GM12878 (cell line): ENCODE measurements around the gene PRKN. TPM values are rescaled to one million over a fixed set of nuclear protein-coding genes. Genes with fewer than 3 reads are reported as not detected.

Experiments
- ATAC-seq: fragments of 200-7000 bp; cut with Tn5 transposase; 3 replicates; pipeline ENCODE4 v1.9.1; 2020; ENCODE audit warnings: mild to moderate bottlenecking, moderate library complexity
- BruUV-seq: library from RNA; stranded (reverse); fragments of 400-500 nt; replicated peaks from 2 replicates; lab custom pipeline; 2021; lab: Mats Ljungman, UMichigan
- CTCF ChIA-PET: fragments of 300-600 bp; sonication (Branson Sonifier 250); formaldehyde crosslinking; extraction: SDS; loops from one replicate; lab custom pipeline; 2021; ENCODE audit warnings: inconsistent platforms; lab: Yijun Ruan, JAX
- POLR2A ChIA-PET: fragments of 350-600 bp; formaldehyde crosslinking; extraction: SDS; loops from one replicate; lab custom pipeline; 2021; ENCODE audit warnings: inconsistent platforms; lab: Charles Lee
- RAD21 ChIA-PET: fragments of 300-600 bp; sonication (Branson Sonifier 250); formaldehyde crosslinking; loops from one replicate; lab custom pipeline; 2023; ENCODE audit warnings: antibody characterized with exemption; ENCODE audit not compliant: unreplicated experiment; lab: Charles Lee
- SMC1A ChIA-PET: fragments of 300-600 bp; sonication (Branson Sonifier 250); formaldehyde crosslinking; loops from one replicate; lab custom pipeline; 2023; ENCODE audit not compliant: unreplicated experiment, uncharacterized antibody; lab: Charles Lee
- DNase-seq: peaks from one replicate; pipeline ENCODE4 v3.0.0-alpha.2; 2011; ENCODE audit warnings: low read depth, low spot score
- FAIRE-seq: peaks from 3 replicates; lab custom pipeline; 2011; peaks lifted over from hg19 to GRCh38; lab: Jason Lieb, UNC
- H2AFZ ChIP-seq: 2 replicates; pipeline ENCODE4 v1.6.0; 2011; ENCODE audit warnings: low read depth, low read length, control low read depth; ENCODE audit not compliant: control insufficient read depth
- H3K27ac ChIP-seq: 2 replicates; pipeline ENCODE4 v1.5.1; 2011; ENCODE audit warnings: control low read depth; ENCODE audit not compliant: control insufficient read depth, insufficient read depth
- H3K27me3 ChIP-seq, 2 experiments: replicated peaks in 1 of 2; 2 replicates each; pipeline versions ENCODE4 v1.6.0 to v1.6.1; 2011; ENCODE audit warnings: low read length in 1 of 2; ENCODE audit not compliant: control insufficient read depth in 2 of 2, insufficient read depth in 2 of 2
- H3K36me3 ChIP-seq, 2 experiments: 2 replicates each; pipeline ENCODE4 v1.5.1; 2011; ENCODE audit warnings: low read length in 1 of 2; ENCODE audit not compliant: control insufficient read depth in 2 of 2, insufficient read depth in 2 of 2
- H3K4me1 ChIP-seq: 2 replicates; pipeline ENCODE4 v1.6.1; 2011; ENCODE audit warnings: mild to moderate bottlenecking, low read length, moderate library complexity, mixed read lengths; ENCODE audit not compliant: control insufficient read depth, insufficient read depth
- H3K4me2 ChIP-seq: 2 replicates; pipeline ENCODE4 v1.6.0; 2011; ENCODE audit warnings: control low read depth; ENCODE audit not compliant: control insufficient read depth, insufficient read depth
- H3K4me3 ChIP-seq: fragments of 200-600 bp; sonication (generic); 2 replicates; pipeline ENCODE4 v1.5.1; 2016
- H3K79me2 ChIP-seq: 2 replicates; pipeline ENCODE4 v1.6.0; 2011; ENCODE audit warnings: low read length; ENCODE audit not compliant: control insufficient read depth, insufficient read depth
- H3K9ac ChIP-seq: 2 replicates; pipeline ENCODE4 v1.8.0; 2011; ENCODE audit warnings: low read length, control low read depth, mixed read lengths; ENCODE audit not compliant: control insufficient read depth, insufficient read depth
- H3K9me3 ChIP-seq: replicated peaks from 3 replicates; pipeline ENCODE4 v1.5.1; 2011; ENCODE audit warnings: mild to moderate bottlenecking, low read length; ENCODE audit not compliant: control insufficient read depth, insufficient read depth
- H4K20me1 ChIP-seq: 2 replicates; pipeline ENCODE4 v1.6.0; 2011; ENCODE audit not compliant: control insufficient read depth, insufficient read depth
- CBFB ChIP-seq: IDR thresholded peaks from 2 replicates; pipeline ENCODE4 v1.6.1; 2016; ENCODE audit warnings: antibody characterized with exemption, low read depth
- CHD4 ChIP-seq: fragments of 200-600 bp; sonication (generic); IDR thresholded peaks from 2 replicates; pipeline ENCODE4 v1.6.1; 2016; ENCODE audit warnings: mild to moderate bottlenecking
- EP300 ChIP-seq, 2 experiments: fragments of 150-350 bp in 1 of 2; IDR thresholded peaks; 2 replicates each; pipeline ENCODE4 v1.6.1; 2011 to 2012; ENCODE audit warnings: low read depth in 2 of 2, low read length in 2 of 2, borderline replicate concordance in 1 of 2, improper control_type of control experiment in 1 of 2, inconsistent platforms in 1 of 2; ENCODE audit not compliant: control insufficient read depth in 1 of 2
- RB1 ChIP-seq: fragments of 450-650 bp; formaldehyde crosslinking; IDR thresholded peaks from 2 replicates; pipeline ENCODE4 v1.6.1; 2017; ENCODE audit warnings: mild to moderate bottlenecking, borderline replicate concordance
- RBBP5 ChIP-seq: fragments of 200-600 bp; sonication (generic); conservative IDR thresholded peaks from 2 replicates; pipeline ENCODE4 v1.6.1; 2016
- RCOR1 ChIP-seq: conservative IDR thresholded peaks from 2 replicates; pipeline ENCODE4 v1.6.1; 2012; ENCODE audit warnings: low read depth, low read length, improper control_type of control experiment
- SMAD1 ChIP-seq: fragments of 450-650 bp; IDR thresholded peaks from 2 replicates; pipeline ENCODE4 v1.6.1; 2018; ENCODE audit warnings: mild to moderate bottlenecking, low read depth; ENCODE audit not compliant: partially characterized antibody
- TBL1XR1 ChIP-seq: IDR thresholded peaks from 2 replicates; pipeline ENCODE4 v1.6.1; 2012; ENCODE audit warnings: low read depth, low read length, improper control_type of control experiment
- ZNF24 ChIP-seq: fragments of 450-650 bp; IDR thresholded peaks from 2 replicates; pipeline ENCODE4 v1.6.1; 2017; ENCODE audit warnings: antibody characterized with exemption, mild to moderate bottlenecking
- WGBS: methylation state at CpG from one replicate; pipeline ENCODE4 v1.1.6; 2016; ENCODE audit warnings: low lambda C conversion rate; ENCODE audit not compliant: insufficient replicate concordance, insufficient coverage; ENCODE audit errors: missing lambda C conversion rate; 5-methylcytosine and 5-hydroxymethylcytosine counted together
- in situ Hi-C: fragments of 300-500 bp; cut with MboI; formaldehyde crosslinking; loops from 9 replicates; pipeline ENCODE4 v1.14.3; 2018; ENCODE audit warnings: mixed read lengths
- intact Hi-C: fragments of 100-400 bp; cut with micrococcal nuclease; formaldehyde crosslinking; loops from one replicate; pipeline ENCODE4 v1.14.2; 2022; ENCODE audit not compliant: unreplicated experiment
- polyA plus RNA-seq, 11 experiments: library from polyadenylated mRNA; depleted of rRNA in 4 of 11; unstranded in 6 of 11; stranded (reverse) in 5 of 11; fragments of >200 nt; fragmentation: Nextera tagmentation in 4 of 11; fragmentation: Illumina TruSeq in 1 of 11; extraction: Ambion mirVana in 4 of 11; extraction: Trizol in 1 of 11; gene quantifications; 1 replicate in 1 of 11; 2 replicates in 10 of 11; pipeline versions ENCODE4 v1.2.1 to v1.2.3, GENCODE V29; 2011 to 2016; ENCODE audit warnings: inconsistent platforms in 2 of 11, missing spikeins in 2 of 11, low read depth in 1 of 11
- total RNA-seq, 4 experiments: library from RNA; depleted of rRNA in 3 of 4; stranded (reverse); fragments of >200 nt in 3 of 4; fragmentation: Illumina TruSeq in 1 of 4; extraction: Trizol in 1 of 4; gene quantifications; 2 replicates each; pipeline versions ENCODE4 v1.2.1 to v1.2.3, GENCODE V29; 2013 to 2021
- TF ChIP-seq, protein P1 (sequence below): IDR thresholded peaks from 2 replicates; pipeline ENCODE4 v1.6.1; 2012; ENCODE audit warnings: mild to moderate bottlenecking, low read depth, low read length
- TF ChIP-seq, protein P2 (sequence below): IDR thresholded peaks from 2 replicates; pipeline ENCODE4 v1.6.1; 2011; ENCODE audit warnings: borderline replicate concordance, low read depth, mild to moderate bottlenecking, moderate library complexity, low read length; ENCODE audit not compliant: insufficient read depth, poor library complexity, severe bottlenecking
- TF ChIP-seq, protein P3 (sequence below): IDR thresholded peaks from 2 replicates; pipeline ENCODE4 v1.6.1; 2011; ENCODE audit warnings: low read depth, low read length, improper control_type of control experiment, borderline replicate concordance
- TF ChIP-seq, protein P4 (sequence below): fragments of 450-650 bp; formaldehyde crosslinking; IDR thresholded peaks from 2 replicates; pipeline ENCODE4 v1.5.0; 2022; ENCODE audit warnings: mild to moderate bottlenecking, missing genetic modification characterization

Gene PRKN
- total and polyA plus RNA-seq, 10 of the 15 experiments (the other 5 are each of a cell fraction or from before 2014, with no cell fraction given): 0.06 to 0.09 TPM; not detected in 8

DNA sequence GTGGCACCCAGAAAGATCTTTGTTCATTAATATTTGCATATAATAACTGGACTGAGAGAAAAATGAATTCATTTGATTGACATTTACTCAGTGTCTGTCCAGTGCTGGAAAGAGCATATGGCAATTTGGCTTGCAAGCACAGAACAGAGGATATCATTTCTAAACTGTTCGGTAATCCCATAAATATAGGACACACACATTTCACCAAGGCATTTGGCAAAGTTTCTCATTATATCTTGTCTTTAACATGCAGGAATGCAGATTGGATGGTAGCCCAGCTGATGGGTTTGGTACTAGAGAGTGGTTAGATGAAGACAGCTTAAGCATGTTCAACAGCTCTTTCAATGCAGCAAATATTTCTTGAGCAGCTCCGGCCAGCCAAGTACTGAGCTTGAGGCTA, 259.2 kb downstream of the PRKN start:
- Histone ChIP-seq H3K4me1 (no peaks in the 10 kb centered on the region), H2AFZ (no peak overlapping the region), H3K9me3 (no peaks in the 10 kb centered on the region), H3K4me3 (no peak overlapping the region), H3K36me3 (no peaks in the 10 kb centered on the region), H4K20me1 (no peaks in the 10 kb centered on the region), H3K9ac (no peak overlapping the region), H3K27me3 (no peaks in the 10 kb centered on the region), H3K27ac (no peak overlapping the region), H3K4me2 (no peak overlapping the region), H3K79me2 (no peaks in the 10 kb centered on the region)
- CTCF ChIA-PET: no interaction called here
- POLR2A ChIA-PET: no interaction called here
- no peak for ATAC-seq
- WGBS: 21% methylated on average over 2 of the region's 2 CpGs
- TF ChIP-seq CBFB: no peak
- no peak for TF ChIP-seq CHD4
- TF ChIP-seq ZNF24: no peak
- TF ChIP-seq RBBP5: no peak
- TF ChIP-seq, protein P1, sequence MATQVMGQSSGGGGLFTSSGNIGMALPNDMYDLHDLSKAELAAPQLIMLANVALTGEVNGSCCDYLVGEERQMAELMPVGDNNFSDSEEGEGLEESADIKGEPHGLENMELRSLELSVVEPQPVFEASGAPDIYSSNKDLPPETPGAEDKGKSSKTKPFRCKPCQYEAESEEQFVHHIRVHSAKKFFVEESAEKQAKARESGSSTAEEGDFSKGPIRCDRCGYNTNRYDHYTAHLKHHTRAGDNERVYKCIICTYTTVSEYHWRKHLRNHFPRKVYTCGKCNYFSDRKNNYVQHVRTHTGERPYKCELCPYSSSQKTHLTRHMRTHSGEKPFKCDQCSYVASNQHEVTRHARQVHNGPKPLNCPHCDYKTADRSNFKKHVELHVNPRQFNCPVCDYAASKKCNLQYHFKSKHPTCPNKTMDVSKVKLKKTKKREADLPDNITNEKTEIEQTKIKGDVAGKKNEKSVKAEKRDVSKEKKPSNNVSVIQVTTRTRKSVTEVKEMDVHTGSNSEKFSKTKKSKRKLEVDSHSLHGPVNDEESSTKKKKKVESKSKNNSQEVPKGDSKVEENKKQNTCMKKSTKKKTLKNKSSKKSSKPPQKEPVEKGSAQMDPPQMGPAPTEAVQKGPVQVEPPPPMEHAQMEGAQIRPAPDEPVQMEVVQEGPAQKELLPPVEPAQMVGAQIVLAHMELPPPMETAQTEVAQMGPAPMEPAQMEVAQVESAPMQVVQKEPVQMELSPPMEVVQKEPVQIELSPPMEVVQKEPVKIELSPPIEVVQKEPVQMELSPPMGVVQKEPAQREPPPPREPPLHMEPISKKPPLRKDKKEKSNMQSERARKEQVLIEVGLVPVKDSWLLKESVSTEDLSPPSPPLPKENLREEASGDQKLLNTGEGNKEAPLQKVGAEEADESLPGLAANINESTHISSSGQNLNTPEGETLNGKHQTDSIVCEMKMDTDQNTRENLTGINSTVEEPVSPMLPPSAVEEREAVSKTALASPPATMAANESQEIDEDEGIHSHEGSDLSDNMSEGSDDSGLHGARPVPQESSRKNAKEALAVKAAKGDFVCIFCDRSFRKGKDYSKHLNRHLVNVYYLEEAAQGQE: no peak
- TF ChIP-seq, protein P2, sequence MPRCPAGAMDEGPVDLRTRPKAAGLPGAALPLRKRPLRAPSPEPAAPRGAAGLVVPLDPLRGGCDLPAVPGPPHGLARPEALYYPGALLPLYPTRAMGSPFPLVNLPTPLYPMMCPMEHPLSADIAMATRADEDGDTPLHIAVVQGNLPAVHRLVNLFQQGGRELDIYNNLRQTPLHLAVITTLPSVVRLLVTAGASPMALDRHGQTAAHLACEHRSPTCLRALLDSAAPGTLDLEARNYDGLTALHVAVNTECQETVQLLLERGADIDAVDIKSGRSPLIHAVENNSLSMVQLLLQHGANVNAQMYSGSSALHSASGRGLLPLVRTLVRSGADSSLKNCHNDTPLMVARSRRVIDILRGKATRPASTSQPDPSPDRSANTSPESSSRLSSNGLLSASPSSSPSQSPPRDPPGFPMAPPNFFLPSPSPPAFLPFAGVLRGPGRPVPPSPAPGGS: no peak
- no peak for TF ChIP-seq EP300 (IDR thresholded peaks at IDR 0.05; ENCODE audit: borderline replicate concordance in 1 of 2, control insufficient read depth in 1 of 2, low read depth in 2 of 2, low read length in 2 of 2)
- TF ChIP-seq TBL1XR1: no peak
- TF ChIP-seq, protein P3, sequence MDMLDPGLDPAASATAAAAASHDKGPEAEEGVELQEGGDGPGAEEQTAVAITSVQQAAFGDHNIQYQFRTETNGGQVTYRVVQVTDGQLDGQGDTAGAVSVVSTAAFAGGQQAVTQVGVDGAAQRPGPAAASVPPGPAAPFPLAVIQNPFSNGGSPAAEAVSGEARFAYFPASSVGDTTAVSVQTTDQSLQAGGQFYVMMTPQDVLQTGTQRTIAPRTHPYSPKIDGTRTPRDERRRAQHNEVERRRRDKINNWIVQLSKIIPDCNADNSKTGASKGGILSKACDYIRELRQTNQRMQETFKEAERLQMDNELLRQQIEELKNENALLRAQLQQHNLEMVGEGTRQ: no peak
- TF ChIP-seq, protein P4, sequence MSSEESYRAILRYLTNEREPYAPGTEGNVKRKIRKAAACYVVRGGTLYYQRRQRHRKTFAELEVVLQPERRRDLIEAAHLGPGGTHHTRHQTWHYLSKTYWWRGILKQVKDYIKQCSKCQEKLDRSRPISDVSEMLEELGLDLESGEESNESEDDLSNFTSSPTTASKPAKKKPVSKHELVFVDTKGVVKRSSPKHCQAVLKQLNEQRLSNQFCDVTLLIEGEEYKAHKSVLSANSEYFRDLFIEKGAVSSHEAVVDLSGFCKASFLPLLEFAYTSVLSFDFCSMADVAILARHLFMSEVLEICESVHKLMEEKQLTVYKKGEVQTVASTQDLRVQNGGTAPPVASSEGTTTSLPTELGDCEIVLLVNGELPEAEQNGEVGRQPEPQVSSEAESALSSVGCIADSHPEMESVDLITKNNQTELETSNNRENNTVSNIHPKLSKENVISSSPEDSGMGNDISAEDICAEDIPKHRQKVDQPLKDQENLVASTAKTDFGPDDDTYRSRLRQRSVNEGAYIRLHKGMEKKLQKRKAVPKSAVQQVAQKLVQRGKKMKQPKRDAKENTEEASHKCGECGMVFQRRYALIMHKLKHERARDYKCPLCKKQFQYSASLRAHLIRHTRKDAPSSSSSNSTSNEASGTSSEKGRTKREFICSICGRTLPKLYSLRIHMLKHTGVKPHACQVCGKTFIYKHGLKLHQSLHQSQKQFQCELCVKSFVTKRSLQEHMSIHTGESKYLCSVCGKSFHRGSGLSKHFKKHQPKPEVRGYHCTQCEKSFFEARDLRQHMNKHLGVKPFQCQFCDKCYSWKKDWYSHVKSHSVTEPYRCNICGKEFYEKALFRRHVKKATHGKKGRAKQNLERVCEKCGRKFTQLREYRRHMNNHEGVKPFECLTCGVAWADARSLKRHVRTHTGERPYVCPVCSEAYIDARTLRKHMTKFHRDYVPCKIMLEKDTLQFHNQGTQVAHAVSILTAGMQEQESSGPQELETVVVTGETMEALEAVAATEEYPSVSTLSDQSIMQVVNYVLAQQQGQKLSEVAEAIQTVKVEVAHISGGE (CRISPR knock-in tag): no peak
- TF ChIP-seq SMAD1: no peak
- no peak for TF ChIP-seq RB1
- TF ChIP-seq RCOR1: no peak
- intact Hi-C loops (no loop called here), in situ Hi-C loops (no loop called here)
- RAD21 ChIA-PET: no interaction called here
- BruUV-seq: no TSS peak
- SMC1A ChIA-PET: no interaction called here
- DNase-seq: no peak
- FAIRE-seq: no peak
